Tongue (tissue), 2 donors: ENCODE results near the gene KLHL25. TPM values are rescaled to one million over a fixed set of nuclear protein-coding genes. Genes with fewer than 3 reads are reported as not detected.
A peak's percentile ranks its signal among the peaks of the same experiment; 100 is the strongest.

Experiments
- DNase-seq: peaks from one replicate; pipeline ENCODE4 v3.0.0-alpha.2; 2015
- total RNA-seq: library from RNA; depleted of rRNA; stranded (reverse); fragments of >200 nt; gene quantifications from one replicate; pipeline ENCODE4 v1.2.3, GENCODE V29; 2014

KLHL25 gene
- total RNA-seq, 1 donor from 2014 or later = 7.4 TPM

DNA sequence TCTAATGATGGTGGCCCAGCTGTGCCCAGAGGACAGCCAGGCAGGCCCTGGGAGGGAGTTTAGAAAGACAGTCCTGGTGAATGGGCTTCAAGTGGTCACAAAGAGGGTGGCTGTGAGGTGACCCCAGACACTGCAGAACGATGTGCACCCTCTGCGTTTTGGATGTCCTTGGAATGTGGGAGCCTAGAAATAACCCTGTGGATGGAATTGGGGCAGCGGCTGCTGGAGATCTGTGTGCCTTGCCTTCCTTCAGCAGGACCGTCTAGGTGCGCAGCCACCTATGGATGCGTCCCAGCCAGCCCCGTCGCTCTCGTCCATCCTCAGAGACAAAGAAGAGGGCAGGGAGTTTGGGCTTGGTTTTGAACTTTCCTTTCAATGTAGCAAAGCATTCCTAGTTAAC, 46.5 kb downstream of the KLHL25 start:
- no peak for DNase-seq

DNA sequence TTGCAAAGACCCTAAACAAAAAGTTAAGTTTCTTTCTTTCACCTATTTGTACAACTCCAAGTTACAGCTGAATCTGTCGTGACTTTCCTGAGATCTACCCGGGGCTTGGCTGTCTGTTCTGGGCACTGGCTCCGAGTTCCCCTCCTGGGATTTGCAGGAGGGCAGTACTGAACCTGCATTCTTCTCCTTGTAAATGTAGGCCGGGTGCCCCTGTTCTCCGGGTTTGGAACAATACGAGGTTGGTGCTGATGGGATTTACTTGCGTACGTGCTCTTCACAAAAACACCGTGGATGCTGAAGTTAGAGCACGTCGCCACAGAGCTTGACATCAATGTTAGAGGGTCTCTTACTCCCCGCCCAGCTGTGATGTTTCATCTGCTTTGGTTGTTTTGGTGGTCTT, 48.1 kb downstream of the KLHL25 start:
- no peak for DNase-seq

DNA sequence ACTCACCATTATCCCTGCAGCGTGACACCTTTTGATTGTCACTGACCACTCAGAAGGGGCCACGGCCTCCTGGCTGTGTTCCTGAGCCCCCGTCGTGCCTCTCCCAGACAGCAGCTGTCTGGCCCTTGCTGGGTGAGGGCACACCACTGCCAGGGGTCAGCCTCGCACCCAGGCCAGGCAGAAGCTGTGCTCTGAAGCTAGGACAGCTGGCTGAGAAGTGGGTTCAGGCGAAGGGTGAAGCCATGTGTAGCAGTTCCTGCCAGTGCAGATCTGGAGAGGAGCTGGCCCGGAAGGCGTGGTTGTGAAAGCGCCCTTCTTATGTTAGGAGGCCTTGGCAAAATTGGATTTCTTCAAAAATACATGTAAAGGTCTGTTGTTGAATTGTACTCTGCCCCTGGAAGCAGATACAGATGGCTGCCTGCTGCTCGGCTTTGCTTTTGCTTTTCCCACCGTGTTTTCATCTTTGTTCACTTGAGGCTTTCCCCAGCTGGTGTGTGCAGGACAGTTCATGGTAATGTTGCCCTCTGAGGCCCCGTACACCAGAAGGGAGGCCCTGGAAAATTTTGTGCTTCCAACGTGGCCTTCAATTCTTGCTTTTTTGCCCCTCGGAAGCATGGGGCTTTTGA, 49.1 kb downstream of the KLHL25 start:
- DNase-seq = no peak

DNA sequence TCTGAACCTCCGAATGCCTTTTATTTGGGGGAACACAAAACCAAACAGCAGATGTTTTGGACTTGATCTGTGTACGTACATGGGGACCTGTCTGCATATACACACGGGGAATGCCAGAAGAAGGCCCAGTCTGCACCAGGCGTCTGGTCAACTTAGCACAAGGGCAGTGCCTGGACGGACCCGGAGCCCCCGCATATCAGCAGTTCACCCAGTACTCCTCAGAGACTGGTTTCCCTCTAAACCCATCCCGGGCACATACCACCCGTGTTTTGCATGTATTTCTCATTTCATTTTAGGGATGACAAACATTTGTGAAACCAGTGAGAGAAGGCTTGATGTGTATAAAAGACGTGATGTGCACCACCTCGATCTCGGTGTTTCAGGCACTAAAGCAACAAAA, 49.7 kb downstream of the KLHL25 start:
- DNase-seq = no peak

DNA sequence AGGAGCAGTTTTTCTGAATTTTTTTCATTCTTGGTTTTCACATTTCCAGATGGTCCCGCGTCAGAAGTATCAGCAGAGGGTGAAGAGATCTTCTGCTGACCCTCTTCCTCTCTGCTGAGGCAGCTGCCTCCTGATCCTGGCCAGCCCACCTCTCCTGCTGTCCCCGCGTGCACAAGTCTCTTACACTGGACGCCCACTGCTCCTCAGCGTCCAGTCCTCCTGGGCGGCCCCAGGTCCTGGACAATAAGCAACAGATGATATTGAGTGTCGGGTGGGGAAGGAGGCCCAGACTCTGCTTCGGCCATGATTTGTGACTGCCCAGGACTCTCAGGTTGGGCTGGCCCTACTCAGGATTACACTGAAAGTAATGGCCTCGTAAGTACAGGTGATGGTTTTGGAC, 50.1 kb downstream of the KLHL25 start:
- DNase-seq = no peak

DNA sequence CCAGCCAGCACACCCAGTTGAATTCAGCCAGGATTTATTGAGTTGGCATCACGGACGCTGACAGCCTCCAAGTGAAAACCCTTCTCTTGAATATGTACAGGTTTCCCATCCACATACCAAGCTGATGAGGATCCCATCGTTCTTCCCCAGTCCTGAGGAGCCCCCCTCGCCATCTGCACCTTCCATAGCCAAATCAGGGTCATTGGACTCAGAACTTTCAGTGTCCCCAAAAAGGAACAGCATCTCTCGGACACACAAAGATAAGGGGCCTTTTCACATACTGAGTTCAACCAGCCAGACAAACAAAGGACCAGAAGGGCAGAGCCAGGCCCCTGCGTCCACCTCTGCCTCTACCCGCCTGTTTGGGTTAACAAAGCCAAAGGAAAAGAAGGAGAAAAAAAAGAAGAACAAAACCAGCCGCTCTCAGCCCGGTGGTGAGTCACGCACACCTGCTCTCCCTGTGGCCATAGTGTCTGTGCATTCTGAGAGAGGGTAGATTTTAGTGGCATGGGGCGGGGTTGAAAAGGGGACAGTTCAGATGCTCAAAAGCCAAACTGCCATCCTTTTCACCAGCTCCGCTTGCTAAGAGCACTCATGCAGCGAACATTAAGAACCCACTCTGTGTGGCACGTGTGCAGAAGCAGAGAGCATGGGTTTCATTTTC, 51.2 kb downstream of the KLHL25 start:
- DNase-seq = no peak

DNA sequence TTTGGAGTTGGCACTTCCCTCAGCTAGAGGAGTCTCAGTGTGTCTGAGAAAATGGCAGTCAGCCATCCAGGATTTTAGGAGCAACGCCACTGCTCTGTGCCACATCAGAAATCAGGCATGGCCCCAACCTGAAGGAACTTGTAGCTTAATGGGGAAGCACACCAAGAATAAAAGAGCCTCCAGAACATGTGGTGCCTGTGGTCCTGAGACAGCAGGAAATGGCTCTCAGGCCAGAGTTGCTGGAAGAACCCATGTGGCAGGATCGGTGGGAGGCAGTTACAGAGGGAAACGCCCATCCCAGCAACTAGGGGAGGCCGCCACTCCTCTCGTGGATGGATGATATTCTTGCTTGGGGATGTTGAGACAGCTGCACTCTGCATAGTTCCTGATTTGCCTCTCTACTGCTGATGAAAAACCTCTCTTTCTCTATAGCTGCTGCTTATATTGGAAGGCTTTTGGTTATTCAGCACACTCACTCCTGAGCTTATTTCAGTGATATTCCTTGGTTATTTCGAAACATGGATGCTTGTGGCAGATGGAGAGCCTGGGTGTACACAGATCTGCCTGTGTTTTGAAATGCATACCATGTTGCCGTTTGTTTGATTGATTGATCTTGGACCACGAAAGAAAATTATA, 52.4 kb downstream of the KLHL25 start:
- peak; percentile 82 for DNase-seq

DNA sequence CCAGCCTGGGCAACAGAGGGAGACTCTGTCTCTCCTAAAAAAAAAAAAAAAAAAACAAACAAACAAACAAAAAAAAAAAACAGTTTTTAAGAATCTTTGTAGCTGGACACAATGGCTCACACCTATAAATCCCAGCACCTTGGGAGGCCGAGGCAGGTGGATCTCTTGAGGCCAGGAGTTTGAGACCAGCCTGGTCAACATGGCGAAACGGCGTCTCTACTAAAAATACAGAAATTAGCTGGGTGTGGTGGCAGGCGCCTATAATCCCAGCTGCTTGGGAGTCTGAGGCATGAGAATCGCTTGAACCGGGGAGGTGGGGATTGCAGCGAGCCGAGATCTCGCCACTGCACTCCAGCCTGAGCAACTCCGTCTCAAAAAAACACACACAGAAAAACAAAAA, 53.1 kb downstream of the KLHL25 start:
- DNase-seq = no peak

DNA sequence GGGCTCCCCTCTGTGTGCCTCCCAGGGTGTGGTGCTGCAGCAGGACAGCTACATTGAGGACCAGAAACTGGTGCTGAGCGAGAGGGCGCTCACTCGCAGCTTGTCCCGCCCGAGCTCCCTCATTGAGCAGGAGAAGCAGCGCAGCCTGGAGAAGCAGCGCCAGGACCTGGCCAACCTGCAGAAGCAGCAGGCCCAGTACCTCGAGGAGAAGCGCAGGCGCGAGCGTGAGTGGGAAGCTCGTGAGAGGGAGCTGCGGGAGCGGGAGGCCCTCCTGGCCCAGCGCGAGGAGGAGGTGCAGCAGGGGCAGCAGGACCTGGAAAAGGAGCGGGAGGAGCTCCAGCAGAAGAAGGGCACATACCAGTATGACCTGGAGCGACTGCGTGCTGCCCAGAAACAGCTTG, 53.7 kb downstream of the KLHL25 start:
- DNase-seq = no peak

DNA sequence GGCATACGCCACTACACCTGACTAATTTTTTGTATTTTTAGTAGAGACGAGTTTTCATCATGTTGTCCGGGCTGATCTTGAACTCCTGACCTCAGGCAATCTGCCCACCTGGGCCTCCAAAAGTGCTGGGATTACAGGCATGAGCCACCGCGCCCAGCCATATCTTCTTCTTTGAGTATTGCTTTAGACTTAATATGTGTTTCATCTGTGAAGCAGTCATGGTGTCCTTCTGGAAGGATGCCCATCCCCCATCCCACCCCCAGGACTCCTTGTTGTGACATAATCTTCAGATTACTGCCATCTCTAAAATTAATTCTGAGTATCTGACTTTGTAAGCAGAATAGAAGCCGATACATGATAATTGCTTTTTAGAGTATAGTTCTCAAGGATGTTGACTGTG, 57.7 kb downstream of the KLHL25 start:
- no peak for DNase-seq

DNA sequence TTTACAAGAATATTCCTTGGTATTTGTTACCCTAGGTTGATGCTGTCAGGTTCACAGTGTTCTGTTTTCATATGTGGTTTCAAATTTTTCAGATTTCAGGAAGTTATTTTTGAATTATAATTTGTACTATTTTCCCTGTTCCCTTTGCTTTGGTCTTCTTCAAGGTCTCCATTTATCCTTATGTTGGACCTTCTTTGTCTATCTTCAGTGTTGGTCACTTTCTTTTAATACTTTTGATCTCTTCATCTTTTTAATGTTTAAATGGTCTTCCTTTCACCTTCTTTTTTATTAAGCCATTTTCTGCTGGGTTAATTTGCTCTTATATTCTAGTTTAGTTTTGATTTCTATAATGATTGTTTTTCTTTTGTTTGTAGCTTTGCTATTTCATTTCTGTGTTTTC, 61.3 kb downstream of the KLHL25 start:
- peak; percentile 37 for DNase-seq

DNA sequence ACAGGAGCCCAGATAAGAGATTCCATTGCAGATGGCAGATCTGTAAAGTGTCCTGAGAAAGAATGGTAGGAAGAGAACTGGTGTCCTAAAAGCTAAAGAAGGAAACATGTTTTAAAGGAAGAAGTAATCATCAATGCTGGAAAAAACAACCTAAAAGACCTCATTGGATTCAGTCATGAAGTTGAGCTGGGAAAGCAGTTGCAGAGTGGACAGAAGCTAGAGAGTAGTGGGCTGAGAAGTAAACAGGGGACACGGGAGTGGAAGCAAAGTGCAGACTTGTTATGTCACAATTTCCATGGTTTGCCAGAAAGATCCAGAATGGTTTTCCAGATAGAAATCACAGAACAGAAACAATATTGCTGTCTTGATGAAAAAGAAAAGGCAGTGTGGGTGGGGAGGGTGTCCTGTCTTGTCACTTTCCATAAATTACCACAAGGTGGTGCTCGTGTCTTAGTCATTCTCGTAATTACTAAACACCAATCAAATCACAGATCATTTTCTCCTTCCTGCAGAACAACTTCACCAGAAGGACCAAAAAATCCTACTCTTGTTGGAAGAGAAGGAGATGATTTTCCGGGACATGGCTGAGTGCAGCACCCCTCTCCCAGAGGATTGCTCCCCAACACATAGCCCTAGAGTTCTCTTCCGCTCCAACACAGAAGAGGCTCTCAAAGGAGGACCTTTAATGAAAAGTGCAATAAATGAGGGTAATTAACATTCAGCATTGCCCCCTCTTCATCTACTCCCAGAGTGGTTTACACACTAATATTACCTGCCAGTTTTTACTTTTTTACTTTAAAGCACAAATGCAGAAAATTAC, 64.5 kb downstream of the KLHL25 start:
- DNase-seq = peak; percentile 85

DNA sequence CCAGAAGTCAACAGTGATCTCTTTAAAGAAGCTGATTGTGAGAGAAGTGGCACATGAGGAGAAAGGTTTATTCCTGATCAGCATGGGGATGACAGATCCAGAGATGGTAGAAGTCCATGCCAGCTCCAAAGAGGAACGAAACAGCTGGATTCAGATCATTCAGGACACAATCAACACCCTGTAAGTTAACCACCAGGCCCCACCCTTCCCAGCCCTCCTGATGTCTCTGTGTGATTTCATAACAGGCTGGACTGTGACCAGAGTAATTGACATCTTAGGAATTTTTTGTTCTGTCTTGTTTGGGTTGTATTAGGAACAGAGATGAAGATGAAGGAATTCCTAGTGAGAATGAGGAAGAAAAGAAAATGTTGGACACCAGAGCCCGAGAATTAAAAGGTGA, 67.7 kb downstream of the KLHL25 start:
- no peak for DNase-seq

DNA sequence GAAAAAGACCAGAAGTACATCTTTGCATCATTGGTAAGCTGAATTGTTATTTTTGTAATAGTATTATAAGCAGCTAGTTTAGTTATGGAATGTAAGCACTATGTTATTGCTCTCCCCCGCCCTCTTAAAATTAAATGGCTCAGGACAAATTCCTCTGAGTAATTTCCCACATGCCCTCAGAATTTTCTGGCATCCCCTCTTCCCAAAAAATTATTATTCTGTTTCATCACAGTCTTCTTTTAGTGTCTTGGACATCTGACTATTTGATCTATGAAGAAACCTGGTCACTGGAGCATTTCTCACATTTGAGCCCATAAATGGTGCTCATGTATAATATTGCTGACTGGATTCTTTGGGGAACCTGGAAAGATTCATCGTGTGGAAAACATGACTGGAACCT, 68.3 kb downstream of the KLHL25 start:
- DNase-seq = no peak

DNA sequence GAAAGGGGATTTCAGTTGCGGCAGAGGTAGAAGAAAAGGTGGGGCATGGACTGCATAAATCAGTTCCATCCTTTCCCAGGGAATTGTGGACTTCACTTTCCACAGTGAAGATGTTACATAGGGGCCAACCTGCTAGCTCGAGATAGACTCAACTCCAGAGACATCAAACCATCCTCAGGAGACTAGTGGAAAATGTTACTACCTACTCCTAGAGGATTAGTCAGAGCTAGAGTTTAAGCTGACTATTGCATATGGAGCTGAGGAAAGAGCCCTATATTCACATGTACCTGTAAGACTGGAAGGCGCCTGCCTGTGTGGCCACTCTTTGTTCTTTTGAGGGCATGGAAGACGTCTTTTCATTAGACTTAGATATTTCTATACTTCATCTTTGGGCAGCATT, 69.2 kb downstream of the KLHL25 start:
- DNase-seq = no peak

DNA sequence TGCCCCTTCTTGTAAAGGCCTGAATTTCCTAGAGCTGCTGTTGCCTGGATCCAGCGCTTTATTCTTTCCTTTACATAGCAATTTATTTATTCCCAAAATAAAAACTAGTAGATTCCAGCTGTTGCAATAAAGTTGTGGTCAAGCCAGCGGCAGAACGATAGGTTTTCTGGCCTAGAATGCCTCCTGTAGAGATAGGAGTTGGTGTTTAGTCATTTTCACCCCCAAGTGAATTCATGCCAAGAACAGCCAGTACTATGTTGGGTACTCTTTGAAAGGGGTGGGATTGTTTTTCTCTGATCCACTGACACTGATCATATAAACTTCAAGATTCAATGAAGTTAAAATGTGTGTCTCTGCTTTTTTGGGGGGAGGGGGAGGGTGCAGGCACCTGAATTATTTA, 69.7 kb downstream of the KLHL25 start:
- no peak for DNase-seq

DNA sequence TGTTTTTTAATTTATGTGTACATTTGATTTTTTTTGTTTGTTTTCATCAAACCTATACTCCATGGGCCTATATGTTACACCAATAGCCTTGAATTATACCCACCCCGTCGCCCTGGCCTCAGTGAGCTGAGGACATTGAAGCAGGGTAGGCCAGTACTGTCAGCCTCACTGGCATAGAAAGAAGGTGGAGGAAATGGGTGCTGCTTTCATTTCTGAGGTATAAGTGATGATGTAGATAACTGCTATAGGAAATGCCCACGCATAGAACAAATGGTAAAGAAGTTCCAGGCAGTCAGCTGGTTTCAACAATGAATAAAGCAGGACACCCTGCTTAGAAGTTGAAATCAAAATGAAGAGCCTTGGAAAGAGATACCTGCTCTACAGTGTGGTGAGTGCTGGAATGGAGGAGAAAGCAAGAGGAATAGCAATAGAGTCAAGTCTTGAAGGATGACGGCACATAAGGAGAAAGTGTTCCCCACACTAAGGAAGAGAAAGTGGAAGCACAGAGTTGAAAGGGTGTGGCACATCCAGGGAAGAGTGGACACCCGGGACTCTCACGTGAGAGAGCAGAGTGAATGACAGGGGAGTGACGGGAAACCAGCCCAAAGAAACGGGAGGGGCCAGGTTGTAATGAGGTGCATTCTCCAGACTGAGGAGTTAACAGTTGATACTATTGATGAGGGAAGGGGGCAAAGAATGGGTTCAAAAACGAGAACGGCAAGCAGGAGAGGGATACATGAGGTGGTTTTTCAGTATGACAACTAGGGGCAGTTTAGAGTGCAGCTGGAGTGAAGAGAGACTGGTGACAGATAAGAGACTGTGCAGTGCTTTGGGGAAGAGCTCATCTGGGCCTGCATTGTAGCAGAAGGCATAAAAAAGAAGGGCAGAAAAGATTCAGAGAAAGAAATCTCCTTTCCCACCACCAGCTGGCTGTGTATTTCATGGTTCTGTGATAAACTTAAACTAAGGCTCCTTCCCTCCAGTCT, 70.5 kb downstream of the KLHL25 start:
- DNase-seq = no peak

DNA sequence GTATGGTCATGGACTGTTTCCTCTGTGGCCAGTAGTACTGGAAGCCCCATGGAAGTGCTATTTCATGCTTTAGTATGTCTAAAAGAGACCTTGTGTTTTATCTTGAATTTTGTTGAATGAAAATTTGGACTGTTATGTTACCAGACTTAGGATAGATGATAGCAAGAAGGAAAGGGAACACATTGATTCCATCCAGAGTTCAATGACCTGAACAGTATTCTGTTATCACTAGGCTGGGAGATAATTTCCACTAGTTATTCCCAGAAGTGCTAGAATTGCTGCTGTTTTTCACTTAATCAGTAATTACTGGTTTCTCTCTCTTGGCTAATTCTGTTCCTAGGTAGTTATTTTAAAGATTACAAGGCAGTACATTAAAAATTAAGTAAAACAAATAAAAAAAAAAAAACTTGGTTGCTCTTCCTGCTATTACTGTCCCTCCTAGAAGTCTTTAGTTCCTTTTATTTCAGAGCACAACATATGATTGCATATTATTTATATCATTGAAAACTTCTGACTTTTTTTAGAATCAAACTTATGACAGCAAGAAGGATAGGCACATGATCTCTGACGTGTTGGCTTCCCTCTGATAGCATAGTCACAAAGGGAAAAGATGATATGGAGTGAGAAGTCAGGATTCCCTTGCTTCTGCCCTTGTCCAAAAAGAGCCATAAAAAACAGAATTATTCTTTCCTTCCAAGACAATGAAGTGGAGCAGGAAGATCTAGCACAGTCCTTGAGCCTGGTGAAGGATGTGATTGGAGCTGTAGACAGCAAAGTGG, 72.2 kb downstream of the KLHL25 start:
- no peak for DNase-seq

DNA sequence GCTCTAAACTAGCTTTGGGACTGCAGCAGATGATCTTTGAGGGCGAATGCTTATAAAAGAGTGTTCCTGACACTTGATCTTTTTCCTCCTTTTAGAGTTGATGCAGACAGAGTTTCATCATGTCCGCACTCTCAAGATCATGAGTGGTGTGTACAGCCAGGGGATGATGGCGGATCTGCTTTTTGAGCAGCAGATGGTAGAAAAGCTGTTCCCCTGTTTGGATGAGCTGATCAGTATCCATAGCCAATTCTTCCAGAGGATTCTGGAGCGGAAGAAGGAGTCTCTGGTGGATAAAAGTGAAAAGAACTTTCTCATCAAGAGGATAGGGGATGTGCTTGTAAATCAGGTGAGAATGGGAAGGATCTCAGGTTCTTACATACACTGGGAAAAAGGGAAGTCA, 75.7 kb downstream of the KLHL25 start:
- no peak for DNase-seq

DNA sequence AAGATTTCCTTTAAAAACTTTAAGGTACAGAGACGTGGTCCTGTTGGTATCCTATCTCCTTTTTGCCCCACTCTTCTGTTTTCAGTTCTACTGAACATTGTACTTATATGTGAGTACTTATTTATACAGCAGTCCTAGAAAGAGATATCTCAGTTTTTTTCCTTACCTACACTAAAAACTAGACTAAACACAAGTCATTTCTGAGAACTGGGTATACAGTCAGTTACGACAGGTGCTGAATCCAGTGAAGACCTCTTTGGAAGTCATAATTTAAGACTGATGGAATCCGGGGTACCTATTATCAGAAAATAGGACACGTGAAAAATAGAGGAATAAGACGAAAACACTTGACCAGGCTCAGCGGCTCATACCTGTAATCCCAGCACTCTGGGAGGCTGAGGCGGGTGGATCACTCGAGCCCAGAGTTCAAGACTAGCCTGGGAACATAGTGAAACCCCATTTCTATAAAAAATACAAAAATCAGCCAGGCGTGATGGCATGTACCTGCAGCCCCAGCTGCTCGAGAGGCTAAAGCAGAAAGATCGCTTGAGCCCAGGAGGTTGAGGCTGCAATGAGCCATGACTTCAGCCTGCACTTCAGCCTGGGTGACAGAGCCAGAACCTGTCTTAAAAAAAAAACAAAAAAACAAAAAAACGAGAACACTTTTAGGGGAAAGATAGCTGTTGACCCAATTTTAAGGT, 76.3 kb downstream of the KLHL25 start:
- DNase-seq = no peak
